HEK293T (cell line): Measurements from ENCODE around the gene CLCNKA.

Source experiments
- SP1 ChIP-seq: fragments of 450-650 bp; IDR thresholded peaks from 2 replicates; pipeline ENCODE4 v1.6.1; 2017
- ZNF384 ChIP-seq: fragments of 450-650 bp; IDR thresholded peaks from 2 replicates; pipeline ENCODE4 v1.6.1; 2016

DNA sequence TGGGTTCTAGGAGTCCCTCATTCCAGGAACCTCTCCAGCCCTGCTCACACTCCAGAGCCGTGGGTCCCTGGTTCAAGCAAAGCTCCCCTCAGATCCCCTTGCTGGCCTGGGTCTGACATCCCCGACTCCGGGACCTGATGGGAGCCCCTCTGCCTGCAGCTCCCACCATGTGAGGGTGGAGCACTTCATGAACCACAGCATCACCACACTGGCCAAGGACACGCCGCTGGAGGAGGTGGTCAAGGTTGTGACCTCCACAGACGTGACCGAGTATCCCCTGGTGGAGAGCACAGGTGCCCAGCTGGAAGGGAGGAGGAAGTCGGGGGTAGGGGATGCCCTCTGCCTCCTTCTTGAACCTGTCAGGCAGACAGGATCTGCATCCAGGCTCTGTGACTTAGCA lies 9.7 kb downstream of the CLCNKA start:
- no peak for TF ChIP-seq SP1
- no peak for TF ChIP-seq ZNF384
